HCT116 (cell line): ENCODE measurements around the gene RFTN1. TPM values are rescaled to one million over a fixed set of nuclear protein-coding genes. Genes with fewer than 3 reads are reported as not detected.

Experiments
- ATAC-seq: fragments of 200-7000 bp; cut with Tn5 transposase; 2 replicates; pipeline ENCODE4 v1.9.1; 2020; ENCODE audit warnings: mild to moderate bottlenecking, moderate library complexity
- BruUV-seq: library from RNA; stranded (reverse); fragments of 400-500 nt; replicated peaks from 2 replicates; lab custom pipeline; 2021; lab: Mats Ljungman, UMichigan
- CTCF ChIA-PET: fragments of 300-600 bp; sonication (Branson Sonifier 250); formaldehyde crosslinking; loops from one replicate; lab custom pipeline; 2021; ENCODE audit warnings: antibody characterized with exemption; lab: Charles Lee
- POLR2A ChIA-PET: fragments of 300-600, 350-600 bp; sonication (Branson Sonifier 250); formaldehyde crosslinking; loops from one replicate; lab custom pipeline; 2021; ENCODE audit warnings: antibody characterized with exemption; lab: Charles Lee
- RAD21 ChIA-PET, 2 experiments: fragments of 300-600 bp; sonication (Branson Sonifier 250); formaldehyde crosslinking; loops; one replicate each; lab custom pipeline; 2023; ENCODE audit warnings: low total read pairs in 2 of 2; ENCODE audit not compliant: uncharacterized antibody in 2 of 2, unreplicated experiment in 2 of 2, low non-redundant PET in 1 of 2; lab: Charles Lee
- DNase-seq: peaks from one replicate; pipeline ENCODE4 v3.0.0-alpha.2; 2010; ENCODE audit warnings: low read depth, low spot score
- H2AFZ ChIP-seq: fragments of 200-600 bp; shearing (Covaris generic), sonication (generic); 2 replicates; pipeline ENCODE4 v1.6.1; 2017; ENCODE audit warnings: low read depth, mixed run types, mixed read lengths, antibody characterized with exemption, low read length; ENCODE audit not compliant: poor library complexity, severe bottlenecking
- H3K27ac ChIP-seq: 2 replicates; pipeline ENCODE4 v1.5.1; 2012; ENCODE audit warnings: low read depth, low read length
- H3K27me3 ChIP-seq: fragments of 200-600 bp; sonication (generic); 2 replicates; pipeline ENCODE4 v1.6.1; 2016; ENCODE audit warnings: mixed run types, low read length, mixed read lengths; ENCODE audit not compliant: insufficient read depth
- H3K36me3 ChIP-seq, 2 experiments: fragments of 200-500 bp in 1 of 2; fragments of 200-600 bp in 1 of 2; sonication (Bioruptor generic) in 1 of 2; sonication (generic) in 1 of 2; 2 replicates each; pipeline versions ENCODE4 v1.5.1 to v1.6.1; 2014 to 2016; ENCODE audit warnings: low read length in 2 of 2, inconsistent platforms in 1 of 2, mixed read lengths in 1 of 2, mixed run types in 1 of 2; ENCODE audit not compliant: insufficient read depth in 2 of 2, control insufficient read depth in 1 of 2
- H3K4me1 ChIP-seq, 2 experiments: fragments of 200-600 bp in 1 of 2; sonication (generic) in 1 of 2; 2 replicates each; pipeline versions ENCODE4 v1.5.1 to v1.6.1; 2012 to 2017; ENCODE audit warnings: low read length in 2 of 2, inconsistent platforms in 1 of 2, mild to moderate bottlenecking in 1 of 2, mixed read lengths in 1 of 2, mixed run types in 1 of 2, moderate library complexity in 1 of 2; ENCODE audit not compliant: insufficient read depth in 2 of 2, control insufficient read depth in 1 of 2
- H3K4me2 ChIP-seq: fragments of 200-600 bp; sonication (generic); 2 replicates; pipeline ENCODE4 v1.6.1; 2017; ENCODE audit warnings: mixed run types, low read length, mixed read lengths
- H3K4me3 ChIP-seq, 2 experiments: fragments of 200-600 bp in 1 of 2; sonication (generic) in 1 of 2; replicated peaks in 1 of 2; 2 replicates each; pipeline ENCODE4 v1.5.1; 2011 to 2016; ENCODE audit warnings: low read length in 2 of 2, control low read depth in 1 of 2, low read depth in 1 of 2, mild to moderate bottlenecking in 1 of 2, mixed read lengths in 1 of 2, mixed run types in 1 of 2
- H3K79me2 ChIP-seq: fragments of 200-600 bp; sonication (generic); 2 replicates; pipeline ENCODE4 v1.6.1; 2017; ENCODE audit warnings: mild to moderate bottlenecking, mixed run types, low read length, moderate library complexity, mixed read lengths; ENCODE audit not compliant: insufficient read depth
- H3K9ac ChIP-seq: fragments of 200-600 bp; sonication (generic); 2 replicates; pipeline ENCODE4 v1.6.1; 2016; ENCODE audit warnings: low read length, mixed read lengths
- H3K9me2 ChIP-seq: fragments of 200-600 bp; sonication (generic), shearing (Covaris generic); 2 replicates; pipeline ENCODE4 v1.6.1; 2017; ENCODE audit warnings: mixed run types, mild to moderate bottlenecking, moderate library complexity; ENCODE audit not compliant: insufficient read depth
- H3K9me3 ChIP-seq, 2 experiments: fragments of 200-500 bp in 1 of 2; fragments of 200-600 bp in 1 of 2; sonication (Bioruptor generic) in 1 of 2; sonication (generic) in 1 of 2; 2 replicates each; pipeline ENCODE4 v1.6.1; 2014 to 2017; ENCODE audit warnings: low read length in 2 of 2, mixed read lengths in 2 of 2, inconsistent platforms in 1 of 2, low read depth in 1 of 2, mild to moderate bottlenecking in 1 of 2, mixed run types in 1 of 2, moderate library complexity in 1 of 2; ENCODE audit not compliant: control insufficient read depth in 1 of 2, insufficient read depth in 1 of 2
- H4K20me1 ChIP-seq: fragments of 200-600 bp; sonication (generic), shearing (Covaris generic); 2 replicates; pipeline ENCODE4 v1.6.1; 2017; ENCODE audit warnings: mixed run types, mild to moderate bottlenecking, moderate library complexity; ENCODE audit not compliant: insufficient read depth
- ATF3 ChIP-seq: IDR thresholded peaks from 2 replicates; pipeline ENCODE4 v1.6.1; 2012
- EZH2 ChIP-seq: fragments of 200-600 bp; sonication (generic); IDR thresholded peaks from 2 replicates; pipeline ENCODE4 v1.6.1; 2017; ENCODE audit warnings: antibody characterized with exemption, mixed run types
- JUND ChIP-seq: IDR thresholded peaks from 2 replicates; pipeline ENCODE4 v1.6.1; 2012
- POLR2A ChIP-seq: IDR thresholded peaks from 2 replicates; pipeline ENCODE4 v1.7.0; 2011; ENCODE audit warnings: borderline replicate concordance; ENCODE audit not compliant: insufficient read depth, insufficient read length; ENCODE audit errors: extremely low read depth
- RAD21 ChIP-seq: IDR thresholded peaks from 2 replicates; pipeline ENCODE4 v1.6.1; 2012; ENCODE audit warnings: low read depth, mild to moderate bottlenecking
- REST ChIP-seq: IDR thresholded peaks from 2 replicates; pipeline ENCODE4 v1.6.1; 2012; ENCODE audit warnings: low read depth
- SP1 ChIP-seq: IDR thresholded peaks from 2 replicates; pipeline ENCODE4 v1.6.1; 2012; ENCODE audit warnings: low read depth
- TCF7L2 ChIP-seq: IDR thresholded peaks from 2 replicates; pipeline ENCODE4 v1.7.0; 2011; ENCODE audit warnings: borderline replicate concordance, inconsistent platforms; ENCODE audit not compliant: insufficient read depth, insufficient read length; ENCODE audit errors: extremely low read depth
- ZBTB33 ChIP-seq: IDR thresholded peaks from 2 replicates; pipeline ENCODE4 v1.6.1; 2011; ENCODE audit warnings: mild to moderate bottlenecking, low read length, moderate library complexity; ENCODE audit not compliant: insufficient replicate concordance; ENCODE audit errors: extremely low read depth
- intact Hi-C: fragments of 100-400 bp; cut with micrococcal nuclease; formaldehyde crosslinking; loops from 2 replicates; pipeline ENCODE4 v1.10.0; 2022
- total RNA-seq: library from RNA; stranded (reverse); gene quantifications from one replicate; pipeline ENCODE4 v1.2.1, GENCODE V29; 2021; ENCODE audit not compliant: unreplicated experiment

RFTN1 gene
- total RNA-seq, 1 experiment from 2014 or later: 3.9 TPM

GRCh38 chr3:16462679-16463078 lies 50.8 kb downstream of the RFTN1 start:
- no peak overlapping the region for H3K4me2 ChIP-seq
- CTCF ChIA-PET: no interaction called here
- H3K9ac ChIP-seq: no peak overlapping the region
- no peaks in the 10 kb centered on the region for H4K20me1 ChIP-seq
- POLR2A ChIA-PET: no interaction called here
- no peak overlapping the region for H2AFZ ChIP-seq
- no peaks in the 10 kb centered on the region for H3K9me2 ChIP-seq
- no peaks in the 10 kb centered on the region for H3K79me2 ChIP-seq
- TF ChIP-seq RAD21 (no peak), EZH2 (no peak), REST (no peak), TCF7L2 (no peak), JUND (no peak), POLR2A (no peak), SP1 (no peak), ZBTB33 (no peak), ATF3 (no peak)
- TF ChIP-seq, all 23 proteins: peak for 0
- no peaks in the 10 kb centered on the region for H3K4me1 ChIP-seq
- H3K4me3 ChIP-seq: no peak overlapping the region
- H3K9me3 ChIP-seq: no peaks in the 10 kb centered on the region
- no peak for ATAC-seq
- no peak for DNase-seq
- BruUV-seq: no TSS peak
- no peak overlapping the region for H3K27ac ChIP-seq
- no peaks in the 10 kb centered on the region for H3K27me3 ChIP-seq
- H3K36me3 ChIP-seq: no peaks in the 10 kb centered on the region
- RAD21 ChIA-PET: no interaction called here
- intact Hi-C loops: no loop called here
